ENCODE data around the gene POM121C.
"Not testable (repeated sequence)": the region's sequence is repeated elsewhere in the genome, so short reads cannot be mapped to it uniquely, and the experiment has no call there.

POM121C gene

DNA sequence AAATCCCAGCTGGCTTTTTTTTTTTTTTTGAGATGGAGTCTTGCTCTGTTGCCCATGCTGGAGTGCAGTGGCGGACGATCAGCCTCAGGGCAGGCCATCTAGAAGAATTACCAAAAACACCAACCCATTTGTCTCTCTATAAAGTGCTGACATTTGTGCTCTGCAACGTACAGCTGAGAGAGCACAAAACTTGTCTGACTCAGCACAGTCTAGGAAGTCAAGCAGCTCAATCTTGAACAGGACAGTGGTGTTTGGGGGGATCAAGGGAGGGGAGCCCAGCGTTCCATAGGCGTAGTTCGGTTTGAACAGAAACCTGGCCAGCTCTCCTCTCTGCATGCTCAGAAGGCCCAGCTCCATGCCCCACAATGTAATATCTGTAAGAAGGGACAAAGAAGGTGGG is 92.9 kb downstream of the POM121C start:
- not testable (repeated sequence) for DNase-seq (ENCODE audit: low spot score)

DNA sequence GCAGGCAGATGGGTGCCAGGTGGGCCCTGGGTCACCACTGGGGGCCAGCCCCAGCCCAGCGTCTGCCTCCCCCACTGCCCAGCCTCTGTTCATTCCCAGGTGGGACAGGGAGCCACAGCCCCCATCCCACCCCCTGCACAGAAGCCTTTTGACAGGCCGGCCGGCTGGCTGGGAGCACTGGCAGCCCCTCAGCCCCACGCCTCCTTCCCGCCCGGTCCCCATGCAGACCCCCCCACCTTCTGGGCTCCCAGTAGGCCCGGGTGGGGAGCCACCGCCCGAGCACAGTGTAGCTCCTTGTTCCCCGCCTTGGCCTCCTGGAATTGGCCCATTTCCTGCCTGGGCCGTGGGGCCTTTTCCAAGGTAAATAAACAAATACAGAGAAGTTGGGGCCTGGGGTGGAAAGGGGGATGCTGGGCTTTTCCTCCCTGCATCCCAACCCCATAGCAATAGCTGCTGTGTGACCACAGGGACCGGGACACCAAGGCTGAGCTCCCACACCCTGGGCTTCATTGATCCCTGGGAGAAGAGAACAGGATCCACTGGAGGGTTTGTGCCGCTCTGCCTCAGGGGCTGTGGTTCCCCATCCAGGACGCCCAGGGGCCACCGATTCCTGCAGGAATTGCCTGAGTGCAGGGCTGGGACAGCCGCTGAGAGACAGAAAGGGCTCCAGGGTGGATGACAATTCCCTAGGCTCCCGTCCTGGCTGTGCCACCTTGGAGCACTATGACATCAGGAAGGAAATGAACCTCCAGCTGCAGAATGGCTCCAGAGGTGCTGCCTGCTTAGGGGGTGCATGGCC is 111.4 kb downstream of the POM121C start:
- not testable (repeated sequence) for DNase-seq (ENCODE audit: low spot score)

DNA sequence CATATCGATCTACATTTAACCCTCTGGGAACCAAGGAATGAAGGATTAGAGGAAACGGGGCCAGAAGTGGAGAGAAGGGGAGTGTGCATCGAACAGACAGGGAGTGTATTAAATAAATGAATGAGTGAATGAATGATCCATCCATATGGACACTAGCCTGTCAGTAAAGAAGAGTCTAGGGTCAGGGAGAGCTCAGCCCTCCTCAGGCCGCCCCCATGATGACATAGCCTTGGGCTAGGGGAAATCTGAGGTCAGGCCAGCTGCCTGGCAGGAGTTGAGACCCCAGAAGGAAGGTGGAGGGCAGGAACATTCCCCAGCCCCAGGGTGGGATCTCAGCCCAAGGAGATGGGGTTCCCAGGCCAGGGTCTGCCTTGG is 112.0 kb downstream of the POM121C start:
- DNase-seq (ENCODE audit: low spot score) = not testable (repeated sequence)

DNA sequence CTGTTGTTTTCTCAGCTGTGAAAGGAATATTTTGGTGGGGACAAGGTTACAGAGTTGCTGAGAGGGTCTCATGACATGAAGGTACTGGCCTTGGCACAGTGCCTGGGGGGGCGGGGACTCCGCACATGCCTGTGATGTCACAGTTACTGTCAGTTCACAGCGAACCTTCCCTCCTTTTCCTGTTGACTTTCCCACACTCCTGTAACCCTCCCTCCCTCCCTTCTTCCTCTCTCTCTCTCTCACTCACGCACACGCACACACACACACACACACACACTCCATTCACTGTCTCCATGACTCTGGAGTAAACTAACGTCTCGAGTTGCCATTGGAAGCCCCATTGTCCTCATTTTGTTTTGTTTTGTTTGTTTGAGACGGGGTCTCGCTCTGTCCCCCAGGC is 118.8 kb downstream of the POM121C start:
- DNase-seq (ENCODE audit: low spot score) = not testable (repeated sequence)
